Activated T-cell treated with anti-CD3 and anti-CD28 coated beads for 4 hours (primary cell): ENCODE measurements around the gene ZWILCH.
A peak's percentile ranks its signal among the peaks of the same experiment; 100 is the strongest.
"Not testable (repeated sequence)": the region's sequence is repeated elsewhere in the genome, so short reads cannot be mapped to it uniquely, and the experiment has no call there.

Experiments
- DNase-seq: peaks from one replicate; pipeline ENCODE4 v3.0.0-alpha.2; 2020

ZWILCH gene

DNA sequence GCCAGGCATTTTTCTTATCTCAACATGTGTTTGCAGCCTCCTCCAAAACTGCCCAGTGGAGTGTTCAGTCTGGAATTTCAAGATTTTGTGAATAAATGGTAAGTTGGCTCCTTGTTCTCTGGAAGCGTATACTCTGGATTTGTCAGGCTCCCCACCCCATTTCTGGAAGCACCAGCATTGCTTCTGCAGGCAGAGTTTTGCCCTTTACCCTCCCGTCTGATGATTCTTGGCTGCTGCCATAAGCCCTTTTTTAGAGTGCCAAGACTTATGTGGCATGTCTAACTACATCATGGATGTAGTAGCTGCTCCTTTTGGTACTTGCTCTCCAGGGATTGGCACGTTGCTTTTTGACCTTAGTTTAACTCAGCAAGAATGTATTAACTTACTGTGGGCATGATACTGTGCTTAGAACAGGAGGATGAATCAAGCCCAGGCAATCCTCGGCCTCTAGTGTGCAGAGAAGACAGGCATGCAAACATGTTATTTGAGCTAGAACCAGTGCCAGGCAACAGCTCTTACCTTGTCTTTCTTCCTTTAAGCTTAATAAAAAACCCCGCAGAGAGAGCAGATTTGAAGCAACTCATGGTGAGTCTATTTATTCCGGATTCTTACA lies 15.8 kb upstream of the ZWILCH start:
- no peak for DNase-seq

DNA sequence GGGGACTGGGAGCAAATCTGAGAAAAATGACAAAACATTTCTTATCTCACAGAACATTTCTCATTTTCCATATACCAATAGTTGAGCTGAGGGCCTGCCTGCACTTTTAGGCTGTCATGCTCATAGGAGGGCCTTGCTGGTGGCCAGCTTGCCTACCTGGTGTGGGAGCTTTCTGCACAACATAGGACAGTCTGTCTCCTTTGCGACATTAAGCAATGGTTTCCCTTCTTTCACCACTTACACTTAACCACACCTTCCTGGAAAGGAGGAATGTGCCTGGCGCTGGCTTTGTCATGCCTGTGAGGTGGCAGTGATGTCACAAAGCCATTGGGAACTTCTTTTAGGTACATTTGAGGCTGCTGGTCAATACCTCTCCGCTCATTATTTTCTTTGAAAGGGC lies 13.3 kb upstream of the ZWILCH start:
- DNase-seq: no peak

DNA sequence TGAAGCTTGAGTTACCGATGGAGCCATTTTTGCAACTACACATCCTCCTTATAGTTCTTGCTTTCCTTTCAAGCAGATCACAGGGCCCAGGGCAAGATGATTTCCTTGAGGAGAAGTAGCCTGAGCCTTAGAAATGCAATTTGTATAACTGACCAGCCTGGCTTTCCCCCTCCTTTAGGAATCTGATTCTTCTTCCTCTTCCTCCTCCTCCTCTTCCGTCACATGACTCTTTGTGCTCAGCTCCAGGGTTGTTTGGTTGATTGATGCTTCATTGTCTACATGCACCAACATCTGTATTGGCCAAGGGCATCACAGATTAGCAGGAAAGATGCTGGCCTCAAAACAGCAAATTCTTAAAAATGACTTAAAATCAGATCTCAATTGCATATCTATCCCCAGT lies 10.9 kb upstream of the ZWILCH start:
- DNase-seq: no peak

DNA sequence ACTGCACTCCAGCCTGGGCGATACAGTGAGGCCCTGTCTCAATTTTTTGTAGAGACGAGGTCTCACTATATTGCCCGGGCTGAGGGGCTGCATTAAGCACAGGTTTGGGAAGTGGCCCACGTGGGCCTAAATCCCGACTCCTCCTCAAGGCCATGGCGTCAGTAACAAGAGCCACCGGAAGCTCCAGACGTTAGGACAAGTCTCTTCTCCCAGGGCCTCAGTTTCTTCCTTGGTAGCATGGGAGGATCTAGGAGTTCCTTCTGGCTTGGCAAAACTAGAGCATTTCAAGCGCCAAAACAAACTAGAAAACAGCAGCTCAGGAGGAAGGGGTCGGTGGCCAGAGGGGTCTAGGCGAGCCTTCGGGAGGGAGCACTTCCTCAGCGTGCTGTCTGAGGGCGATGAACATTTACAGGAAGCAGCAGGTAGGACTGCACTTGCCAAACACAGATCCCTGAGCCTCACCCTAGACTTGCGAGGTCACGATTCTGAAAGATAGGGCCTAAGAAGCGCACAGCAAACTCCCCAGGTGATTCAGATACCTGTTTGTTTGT lies 8.1 kb upstream of the ZWILCH start:
- no peak for DNase-seq

DNA sequence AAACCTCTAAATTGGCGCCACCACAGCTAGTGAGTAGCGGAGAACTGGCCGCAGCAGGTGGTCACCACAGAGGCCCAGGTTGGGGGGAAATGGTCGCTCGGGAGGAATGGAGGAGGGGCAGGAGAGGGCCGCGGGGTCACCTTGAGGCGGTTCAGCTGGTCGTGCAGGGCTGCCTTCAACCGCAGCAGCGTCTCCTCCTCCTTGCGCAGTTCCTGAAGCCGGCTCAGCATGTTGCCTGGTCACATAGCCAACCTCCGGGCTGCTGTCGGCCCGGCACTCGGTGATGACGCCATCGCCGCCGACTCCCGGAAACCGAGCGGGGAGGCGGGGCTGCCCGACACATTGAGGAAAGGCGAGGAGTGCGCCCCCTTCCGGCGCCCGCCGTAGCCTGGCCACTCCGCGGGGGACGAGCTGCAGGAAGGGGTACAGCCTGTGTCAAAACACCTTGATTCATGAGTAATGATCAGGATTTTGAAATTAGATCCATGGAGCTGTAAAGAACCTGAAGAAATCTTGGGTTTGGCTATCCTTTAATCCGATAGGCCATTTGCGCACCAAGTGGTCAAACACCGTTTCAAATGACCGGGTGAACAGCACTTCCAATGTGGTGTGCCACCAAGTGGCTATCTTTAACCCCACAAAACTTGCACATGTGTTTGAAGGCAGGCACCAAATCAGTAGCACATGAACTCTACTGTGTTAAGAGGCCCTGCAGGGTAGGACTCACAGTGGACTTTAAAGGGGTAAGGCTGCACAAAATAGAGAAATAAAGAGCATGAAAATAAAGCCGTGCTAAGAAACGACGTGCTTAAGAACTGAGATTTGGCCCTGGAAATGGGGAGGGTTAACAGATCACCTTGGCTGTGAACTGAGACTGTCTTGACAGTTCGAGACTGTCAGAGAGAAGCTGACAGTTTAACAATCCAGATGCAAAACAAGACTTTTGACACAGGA lies 7.3 kb upstream of the ZWILCH start, which contains the start of gene SNAPC5:
TSS of gene SNAPC5 (minus strand) at position 261 of the 954 bp plus-strand sequence. CDS start at position 230, 31 bp downstream.
- peak; percentile 97 for DNase-seq

DNA sequence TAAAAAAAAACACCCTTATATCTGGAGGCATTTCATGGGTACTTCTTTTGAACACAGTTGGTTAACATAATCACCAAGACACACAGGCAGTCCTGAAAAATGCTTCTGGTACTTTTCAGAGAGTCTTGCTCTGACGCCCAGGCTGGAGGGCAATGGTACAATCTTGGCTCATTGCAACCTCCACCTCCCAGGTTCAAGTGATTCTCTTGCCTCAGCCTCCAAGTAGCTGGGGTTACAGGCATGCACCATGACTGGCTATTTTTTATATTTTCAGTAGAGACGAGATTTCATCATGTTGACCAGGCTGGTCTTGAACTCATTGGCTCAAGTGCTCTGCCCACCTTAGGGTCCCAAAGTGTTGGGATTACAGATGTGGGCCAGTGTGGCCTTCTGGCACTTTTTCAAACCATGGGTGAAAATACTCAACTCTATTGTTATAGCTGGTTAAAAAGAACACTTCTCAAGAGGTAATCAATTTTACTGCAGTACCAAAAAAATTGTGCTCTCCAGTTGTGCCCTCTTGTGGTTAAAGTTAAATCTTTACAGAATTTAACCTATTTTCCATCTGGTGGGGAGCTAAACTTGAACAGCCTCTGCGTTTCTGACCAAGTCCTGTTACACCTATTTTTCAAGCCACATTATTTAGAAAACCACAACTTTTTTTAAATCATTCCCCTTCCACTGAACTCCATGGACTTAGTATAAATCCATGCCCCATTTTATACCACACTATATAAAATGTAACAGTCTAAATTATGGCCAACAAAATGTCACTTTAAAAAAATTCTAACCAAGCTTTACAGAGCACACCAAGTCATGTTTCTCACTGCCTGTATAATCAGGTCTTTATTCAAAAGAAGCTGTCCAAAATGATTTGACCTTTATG lies 6.4 kb upstream of the ZWILCH start:
- DNase-seq: no peak

DNA sequence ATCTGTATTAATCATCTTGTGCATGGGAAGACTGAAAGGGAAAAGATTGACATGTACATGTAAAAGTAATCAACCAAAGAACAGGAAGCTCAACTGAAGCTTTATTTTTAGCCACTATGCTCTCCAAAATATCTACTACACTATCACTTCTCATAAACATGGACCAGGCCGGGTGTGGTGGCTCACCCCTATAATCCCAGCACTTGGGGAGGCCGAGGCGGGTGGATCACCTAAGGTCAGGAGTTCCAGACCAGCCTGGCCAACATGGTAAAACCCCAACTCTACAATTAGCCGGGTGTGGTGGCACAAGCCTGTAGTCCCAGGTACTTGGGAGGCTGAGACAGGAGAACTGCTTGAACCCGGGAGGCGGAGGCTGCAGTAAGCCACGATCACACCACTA lies 4.8 kb upstream of the ZWILCH start:
- DNase-seq: not testable (repeated sequence)

DNA sequence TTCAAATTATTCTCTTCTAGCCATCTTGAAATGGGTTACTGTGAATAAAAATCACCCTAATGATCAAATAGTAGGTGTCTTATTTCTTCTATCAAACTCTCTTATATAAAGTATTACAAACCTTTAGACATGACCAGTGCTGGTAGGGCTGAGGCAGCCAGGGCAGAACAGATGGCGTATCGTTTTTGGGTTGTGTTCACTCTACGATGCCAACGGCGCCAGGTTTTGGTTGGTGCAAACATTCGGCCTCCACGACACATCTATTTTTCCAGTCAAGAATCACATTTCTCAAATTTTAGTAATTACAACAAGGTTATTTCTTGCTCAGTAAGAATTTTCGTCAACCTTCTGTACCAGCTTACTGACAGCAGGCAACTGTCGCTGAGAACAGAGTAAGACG lies 2.6 kb upstream of the ZWILCH start:
- no peak for DNase-seq

DNA sequence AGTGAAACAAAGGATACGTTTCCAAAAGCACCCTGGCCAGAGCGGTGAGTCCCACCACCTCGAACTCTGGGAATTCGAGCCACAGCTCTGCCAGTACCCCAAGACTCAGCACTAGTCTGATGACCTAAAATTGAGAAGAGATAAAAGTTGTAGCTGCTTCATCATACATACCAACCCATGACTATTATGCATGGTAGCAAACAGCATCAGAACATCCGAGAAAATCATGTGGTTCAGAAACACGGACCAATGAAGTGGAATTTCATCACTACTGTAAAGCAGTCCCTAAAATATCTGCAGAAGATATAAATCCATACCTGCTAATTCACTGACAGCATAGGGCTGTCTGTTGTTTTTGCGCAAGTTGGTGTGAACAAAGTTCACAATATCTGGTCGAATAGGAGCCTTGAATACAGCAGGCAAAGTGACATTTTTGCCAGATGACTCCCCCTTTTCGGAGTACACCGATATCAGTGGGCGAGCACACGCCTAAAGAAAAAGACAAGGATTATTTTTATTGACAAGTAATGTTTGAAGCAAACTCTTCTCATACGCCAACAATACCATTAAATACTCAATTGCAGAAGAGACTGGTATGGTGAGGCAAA lies 2.0 kb upstream of the ZWILCH start:
- not testable (repeated sequence) for DNase-seq

DNA sequence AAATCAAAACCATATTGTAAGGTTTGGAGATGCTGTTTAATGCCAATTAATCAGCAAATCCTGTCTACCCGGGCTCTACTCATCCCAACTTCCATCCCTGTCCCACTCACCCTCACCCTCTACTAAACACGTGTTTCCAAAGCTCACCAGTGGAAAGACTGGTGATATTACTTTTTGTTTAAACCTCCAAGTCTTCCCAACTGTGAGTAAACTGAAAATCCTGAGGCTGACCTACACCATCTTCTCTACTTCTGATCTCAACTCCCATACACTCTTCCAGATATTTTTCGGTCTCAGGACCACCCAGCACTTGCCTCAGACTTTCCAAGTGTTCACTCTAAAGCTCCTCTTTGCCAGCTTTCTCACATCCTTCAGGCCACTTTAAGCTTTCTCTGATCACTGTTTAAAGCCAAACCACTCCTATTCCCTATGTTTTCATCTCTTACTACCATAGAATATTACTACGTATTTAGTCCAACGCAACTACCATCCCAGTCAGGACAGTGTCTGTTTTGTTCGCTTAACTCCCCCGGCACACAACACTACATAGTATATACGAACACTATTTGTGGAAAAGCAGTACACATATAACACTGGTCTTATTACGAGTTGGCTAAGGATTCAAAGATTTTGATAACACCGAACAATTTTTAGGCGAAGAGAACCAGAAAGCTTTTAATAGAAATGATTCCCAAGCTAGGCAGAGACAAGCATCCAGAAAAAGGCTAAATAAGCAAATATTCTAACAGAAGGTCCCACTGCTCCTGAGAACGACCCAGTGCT lies 1.2 kb upstream of the ZWILCH start:
- DNase-seq: no peak

DNA sequence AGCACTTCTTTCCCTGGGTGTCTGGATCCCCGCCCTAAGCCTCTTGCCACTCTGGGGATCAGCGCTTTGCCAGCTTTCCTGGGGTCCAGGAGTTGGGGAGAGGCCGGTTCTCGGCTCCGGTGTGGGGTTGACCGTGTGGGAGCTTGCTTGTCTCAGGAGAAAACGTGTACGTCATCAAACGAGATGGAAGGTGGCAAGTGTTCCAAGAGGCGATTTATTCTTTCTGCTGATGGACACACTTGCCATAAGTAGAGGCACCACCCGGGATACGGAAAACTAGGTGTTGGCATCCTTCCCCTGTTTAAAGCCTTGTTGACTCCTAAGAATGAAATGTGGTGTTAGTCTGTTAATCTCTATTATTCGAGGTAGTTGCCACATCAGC lies 295 bp downstream of the ZWILCH start:
- no peak for DNase-seq

DNA sequence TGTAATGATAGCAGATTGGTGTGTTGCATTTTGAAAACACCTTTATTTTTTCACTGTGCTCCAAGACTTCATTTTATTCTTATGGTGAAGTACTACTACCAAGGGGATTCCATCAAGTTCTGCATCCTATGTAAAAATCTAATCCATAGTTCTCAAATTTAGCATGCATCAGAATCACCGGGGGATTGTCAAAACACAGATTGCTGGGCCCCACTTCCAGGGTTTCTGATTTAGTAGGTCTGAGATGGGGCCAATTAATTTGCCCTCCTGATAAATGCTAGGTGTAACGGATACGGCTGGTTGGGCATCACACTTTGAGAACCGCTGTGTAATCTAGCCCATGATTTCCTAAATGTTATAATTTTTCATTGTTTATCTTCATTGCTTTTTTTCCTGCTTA lies 692 bp downstream of the ZWILCH start:
- no peak for DNase-seq

DNA sequence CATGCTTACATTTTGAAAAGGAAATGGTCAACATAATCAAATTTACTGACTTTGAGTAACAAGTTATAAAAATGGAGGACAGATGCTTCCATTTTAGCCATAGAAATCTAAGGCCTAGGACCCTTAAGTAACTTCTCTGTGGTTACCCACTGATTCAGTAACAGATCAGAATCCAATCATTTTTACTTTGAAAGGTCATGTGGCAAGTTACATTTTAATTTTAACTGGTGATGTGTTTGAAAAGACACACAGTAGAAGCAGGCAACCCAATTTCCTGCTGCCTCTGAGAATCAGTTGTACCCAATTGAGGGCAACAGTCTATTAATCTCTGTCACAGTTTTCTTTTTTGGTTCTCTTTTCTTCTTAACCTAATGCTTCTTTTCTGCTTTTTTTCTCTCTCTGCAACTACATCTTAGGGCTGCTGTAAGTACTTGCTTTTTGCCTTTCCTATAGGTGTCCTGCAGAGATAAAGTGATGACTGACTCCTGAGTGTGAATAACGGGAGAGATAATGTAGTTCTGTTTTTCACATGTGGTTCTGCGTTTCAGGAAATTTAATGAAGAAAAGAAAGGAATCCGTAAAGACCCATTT lies 3.3 kb downstream of the ZWILCH start:
- DNase-seq: no peak

DNA sequence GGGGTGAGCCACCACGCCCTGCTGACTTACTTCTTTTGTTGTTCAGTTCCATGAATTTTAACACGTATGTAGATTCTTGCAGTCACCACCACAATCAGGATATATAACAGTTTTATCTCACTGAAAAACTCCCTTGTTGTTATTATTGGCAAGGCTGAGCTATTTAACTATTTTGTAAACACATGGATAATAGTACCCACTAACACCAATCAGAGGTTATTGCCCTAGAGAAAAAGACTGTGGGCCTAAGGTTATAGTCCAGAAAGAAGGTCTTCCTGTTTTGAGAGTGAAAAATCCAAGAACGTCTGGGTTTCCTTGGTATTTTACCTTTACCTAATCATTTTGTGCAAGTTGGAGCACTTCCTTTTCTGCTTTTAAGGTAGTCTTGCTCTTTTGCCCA lies 9.5 kb downstream of the ZWILCH start:
- no peak for DNase-seq

DNA sequence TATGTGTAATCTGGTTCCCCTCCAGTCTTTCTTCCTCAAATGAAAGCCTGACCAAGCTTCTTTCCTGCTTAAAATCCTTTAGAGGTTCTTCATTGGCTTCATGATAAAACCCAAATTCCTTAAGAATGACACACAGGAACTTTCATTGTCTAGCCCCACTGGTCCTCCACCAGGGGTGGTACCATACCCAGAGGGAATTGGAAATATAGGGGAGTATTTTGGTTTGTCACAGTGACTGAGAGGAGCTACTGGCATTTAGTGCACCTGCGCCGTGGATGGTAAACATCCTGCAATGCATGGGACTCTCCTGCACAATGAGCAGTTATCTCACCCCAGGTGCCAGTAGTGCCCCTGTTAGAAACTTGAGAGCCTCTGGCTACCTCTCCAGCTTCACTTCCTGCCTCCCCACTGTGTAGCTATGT lies 10.8 kb downstream of the ZWILCH start:
- DNase-seq: no peak

DNA sequence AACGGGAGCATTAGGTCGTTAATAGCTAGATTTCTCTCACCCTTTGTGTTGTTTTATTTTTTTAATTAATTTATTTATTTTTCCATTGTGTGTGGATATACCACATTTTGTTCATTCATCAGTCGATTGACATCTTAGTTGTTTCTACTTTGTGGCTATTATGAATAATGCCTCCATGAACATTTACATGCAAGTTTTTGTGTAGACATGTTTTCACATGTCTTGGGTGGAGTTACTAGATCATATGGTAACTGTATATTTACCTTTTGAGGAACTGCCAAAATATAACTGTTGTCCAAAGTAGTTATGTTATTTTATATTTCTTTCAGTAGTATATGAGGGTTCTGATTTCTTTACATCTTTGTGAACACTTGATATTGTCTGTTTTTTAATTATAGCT lies 18.8 kb downstream of the ZWILCH start:
- DNase-seq: no peak

DNA sequence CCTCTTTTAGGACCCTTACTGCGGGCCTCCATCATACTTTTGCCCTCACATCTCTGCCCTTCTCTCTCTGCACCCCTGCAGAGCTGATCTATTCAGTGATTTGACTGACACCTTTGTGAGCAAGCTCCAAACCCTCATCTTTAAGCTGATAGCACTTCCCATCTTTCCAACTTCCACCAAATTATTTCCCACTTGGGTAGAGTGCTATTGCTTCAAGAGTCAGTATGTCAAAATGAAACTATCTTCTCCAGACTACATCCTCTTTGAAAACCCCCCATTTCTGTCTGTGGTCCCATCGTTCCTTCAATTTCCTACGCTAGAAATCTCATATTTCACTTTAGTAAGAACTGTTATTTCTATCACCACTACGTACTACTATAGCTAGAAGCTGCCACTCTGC lies 19.7 kb downstream of the ZWILCH start:
- no peak for DNase-seq

DNA sequence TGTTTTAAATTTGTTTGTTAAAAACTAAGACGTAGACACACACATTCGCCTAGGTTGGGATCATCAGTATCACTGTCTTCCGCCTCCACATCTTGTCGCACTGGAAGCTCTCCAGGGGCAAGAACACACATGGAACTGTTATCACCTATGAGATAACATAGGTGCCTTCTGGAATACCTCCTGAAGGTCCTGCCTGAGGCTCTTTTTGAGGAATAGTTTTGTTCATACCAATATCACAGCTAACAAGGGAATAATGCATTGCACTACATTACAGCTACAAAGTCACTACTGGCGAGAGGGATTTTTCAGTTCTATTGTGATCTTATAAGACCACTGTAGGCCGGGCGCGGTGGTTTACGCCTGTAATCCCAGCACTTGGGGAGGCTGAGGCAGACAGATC lies 29.9 kb downstream of the ZWILCH start:
- DNase-seq: no peak

DNA sequence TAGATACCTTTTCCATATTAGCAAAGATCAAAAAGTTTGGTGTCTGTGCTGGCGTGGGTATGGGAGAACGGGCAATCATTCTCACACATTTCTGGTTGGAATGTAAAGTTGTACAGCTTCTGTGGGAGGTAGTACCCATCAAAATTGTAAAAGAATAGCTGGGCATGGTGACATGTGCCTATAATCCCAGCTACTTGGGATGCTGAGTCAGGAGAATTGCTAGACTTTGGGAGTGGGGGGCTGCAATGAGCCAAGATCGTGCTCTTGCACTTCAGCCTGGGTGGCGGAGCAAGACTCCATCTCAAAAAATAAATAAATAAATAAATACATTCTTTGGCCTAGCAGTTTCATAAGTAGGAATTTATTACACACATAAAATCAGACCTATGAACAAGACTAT lies 37.8 kb downstream of the ZWILCH start:
- no peak for DNase-seq

DNA sequence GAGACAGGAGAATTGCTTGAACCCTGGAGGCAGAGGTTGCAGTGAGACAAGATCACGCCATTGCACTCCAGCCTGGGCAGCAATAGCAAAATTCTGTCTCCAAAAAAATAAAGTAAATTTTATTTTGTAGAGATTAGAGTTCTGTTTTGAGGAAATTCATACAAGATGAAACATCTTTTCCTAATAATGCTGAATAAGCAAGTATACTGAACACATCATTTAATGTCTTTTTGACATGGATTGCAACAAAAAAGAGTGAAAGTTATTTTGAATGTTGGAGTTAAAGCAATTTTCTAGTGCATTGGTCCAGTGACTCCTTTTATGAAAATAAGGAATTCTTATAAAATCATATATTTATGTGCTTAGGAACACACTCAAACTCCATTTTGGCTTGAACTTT lies 40.1 kb downstream of the ZWILCH start:
- DNase-seq: no peak

DNA sequence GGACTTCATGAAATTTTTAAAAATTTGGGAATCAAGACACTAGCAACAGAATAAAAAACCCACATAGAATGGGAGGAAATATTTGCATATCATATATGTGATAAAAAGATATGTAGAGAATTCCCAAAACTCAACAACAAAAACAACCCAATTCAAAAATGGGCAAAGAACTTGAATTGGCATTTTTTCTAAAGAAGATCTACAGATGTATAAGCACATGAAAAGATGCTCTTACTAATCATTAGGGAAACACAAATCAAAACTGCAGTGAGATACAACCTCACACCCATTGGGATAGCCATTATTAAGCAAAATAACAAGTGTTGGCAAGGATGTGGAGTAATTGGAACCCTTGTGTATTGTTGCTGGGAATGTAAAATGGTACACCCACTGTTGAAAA lies 50.6 kb downstream of the ZWILCH start:
- no peak for DNase-seq
